Measurements from ENCODE around the gene GLDN. TPM values are rescaled to one million over a fixed set of nuclear protein-coding genes. Genes with fewer than 3 reads are reported as not detected.

Gene GLDN
- total RNA-seq, 4 donors from 2014 or later = 68.6 to 85.4 (median 79.3) TPM

DNA sequence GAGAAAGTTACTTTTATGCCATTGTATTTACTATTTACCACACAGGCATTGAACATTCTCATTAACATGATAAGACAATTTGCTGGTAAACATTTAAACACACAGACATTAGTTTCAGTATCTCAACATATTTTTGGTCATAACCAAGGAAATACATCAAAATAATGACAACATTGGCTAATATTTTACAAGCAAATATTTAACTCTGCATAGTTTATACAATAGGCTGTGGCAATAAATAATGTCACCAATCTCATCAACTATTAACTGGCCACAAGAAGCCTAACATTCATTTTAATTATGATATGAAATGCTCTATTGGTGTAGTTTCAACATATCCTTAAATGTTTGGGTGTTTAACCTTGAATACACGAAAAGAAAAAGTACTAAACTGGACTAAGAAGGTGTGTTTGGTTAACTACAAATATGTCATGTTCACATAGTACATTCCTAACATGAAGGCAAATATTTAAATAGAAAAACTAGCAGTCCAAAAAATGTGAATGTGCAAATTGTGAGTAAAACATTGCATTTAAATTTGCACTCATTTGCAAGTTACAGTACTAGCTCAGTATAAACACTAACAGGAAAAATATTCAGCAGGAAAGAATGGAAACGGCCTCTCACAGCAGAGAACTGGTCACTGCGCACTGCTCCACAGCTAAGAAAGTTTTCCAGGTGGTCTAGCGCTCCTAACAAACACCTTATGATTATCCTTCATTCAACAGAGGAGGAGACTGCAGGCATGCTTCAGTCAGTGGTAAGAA, 106.6 kb downstream of the GLDN start:
- DNase-seq (ENCODE audit: low spot score in 2 of 2) = no peak
- Histone ChIP-seq H3K27ac (no peak overlapping the region), H3K4me3 (no peak overlapping the region), H3K36me3 (peaks cover 0 to 87% (median 6%) of the 10 kb centered on the region in 3 donors), H3K9me3 (peaks cover 0 to 9% (median 0%) of the 10 kb centered on the region in 4 donors), H3K4me1 (no peaks in the 10 kb centered on the region), H3K27me3 (no peaks in the 10 kb centered on the region)
- no peak for TF ChIP-seq EP300 (IDR thresholded peaks at IDR 0.05)
- TF ChIP-seq, protein P1, sequence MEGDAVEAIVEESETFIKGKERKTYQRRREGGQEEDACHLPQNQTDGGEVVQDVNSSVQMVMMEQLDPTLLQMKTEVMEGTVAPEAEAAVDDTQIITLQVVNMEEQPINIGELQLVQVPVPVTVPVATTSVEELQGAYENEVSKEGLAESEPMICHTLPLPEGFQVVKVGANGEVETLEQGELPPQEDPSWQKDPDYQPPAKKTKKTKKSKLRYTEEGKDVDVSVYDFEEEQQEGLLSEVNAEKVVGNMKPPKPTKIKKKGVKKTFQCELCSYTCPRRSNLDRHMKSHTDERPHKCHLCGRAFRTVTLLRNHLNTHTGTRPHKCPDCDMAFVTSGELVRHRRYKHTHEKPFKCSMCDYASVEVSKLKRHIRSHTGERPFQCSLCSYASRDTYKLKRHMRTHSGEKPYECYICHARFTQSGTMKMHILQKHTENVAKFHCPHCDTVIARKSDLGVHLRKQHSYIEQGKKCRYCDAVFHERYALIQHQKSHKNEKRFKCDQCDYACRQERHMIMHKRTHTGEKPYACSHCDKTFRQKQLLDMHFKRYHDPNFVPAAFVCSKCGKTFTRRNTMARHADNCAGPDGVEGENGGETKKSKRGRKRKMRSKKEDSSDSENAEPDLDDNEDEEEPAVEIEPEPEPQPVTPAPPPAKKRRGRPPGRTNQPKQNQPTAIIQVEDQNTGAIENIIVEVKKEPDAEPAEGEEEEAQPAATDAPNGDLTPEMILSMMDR (IDR thresholded peaks at IDR 0.05) = no peak
- TF ChIP-seq POLR2A (IDR thresholded peaks at IDR 0.05) = no peak
- 93 to 97% methylated on average over 4 of the region's 4 CpGs for WGBS, 2 donors

DNA sequence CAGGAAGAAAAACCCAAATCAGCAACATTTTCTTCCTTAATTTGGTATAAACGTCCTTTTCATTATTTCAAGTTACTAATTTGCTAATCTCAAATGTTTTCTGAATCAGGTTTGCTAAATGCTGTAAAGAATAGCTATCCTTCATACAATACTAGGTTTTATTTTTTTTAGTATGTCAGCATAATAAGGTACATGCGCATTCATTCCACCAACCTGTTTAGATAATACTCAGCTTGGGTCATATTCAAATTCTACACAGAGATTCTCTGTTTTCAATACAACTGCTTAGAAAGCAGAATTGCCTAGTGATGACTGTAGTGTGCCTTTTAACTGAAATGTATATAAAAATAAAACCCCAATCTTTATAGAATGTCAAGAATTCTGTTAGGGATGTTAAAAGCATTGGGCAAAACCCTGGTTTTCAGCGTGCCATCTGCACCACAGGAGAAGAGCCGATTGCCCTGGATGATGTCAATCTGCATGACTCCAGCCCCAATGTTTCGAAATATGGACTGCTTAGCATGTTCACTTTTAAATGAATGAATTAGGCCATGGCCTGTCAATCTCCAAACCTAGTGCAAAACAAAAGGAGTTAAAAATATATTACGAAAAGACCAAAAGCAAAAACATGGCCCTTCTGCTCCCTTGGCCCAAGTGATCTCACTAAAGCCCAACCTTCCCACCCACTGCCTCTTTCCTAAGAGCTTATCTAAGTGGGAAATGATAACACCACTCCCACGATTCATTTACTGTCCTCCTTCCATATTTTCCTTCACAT, 107.4 kb downstream of the GLDN start:
- Histone ChIP-seq H3K27me3 (no peaks in the 10 kb centered on the region), H3K4me3 (no peak overlapping the region), H3K36me3 (peaks cover 0 to 93% (median 6%) of the 10 kb centered on the region in 3 donors), H3K9me3 (peaks cover 0 to 9% (median 0%) of the 10 kb centered on the region in 4 donors), H3K4me1 (no peaks in the 10 kb centered on the region), H3K27ac (no peak overlapping the region)
- 80 to 86% methylated on average over 7 of the region's 7 CpGs for WGBS, 2 donors
- DNase-seq (ENCODE audit: low spot score in 2 of 2) = no peak
- TF ChIP-seq POLR2A (IDR thresholded peaks at IDR 0.05) (no peak), EP300 (IDR thresholded peaks at IDR 0.05) (no peak)
- TF ChIP-seq, protein P1 (IDR thresholded peaks at IDR 0.05) = no peak

DNA sequence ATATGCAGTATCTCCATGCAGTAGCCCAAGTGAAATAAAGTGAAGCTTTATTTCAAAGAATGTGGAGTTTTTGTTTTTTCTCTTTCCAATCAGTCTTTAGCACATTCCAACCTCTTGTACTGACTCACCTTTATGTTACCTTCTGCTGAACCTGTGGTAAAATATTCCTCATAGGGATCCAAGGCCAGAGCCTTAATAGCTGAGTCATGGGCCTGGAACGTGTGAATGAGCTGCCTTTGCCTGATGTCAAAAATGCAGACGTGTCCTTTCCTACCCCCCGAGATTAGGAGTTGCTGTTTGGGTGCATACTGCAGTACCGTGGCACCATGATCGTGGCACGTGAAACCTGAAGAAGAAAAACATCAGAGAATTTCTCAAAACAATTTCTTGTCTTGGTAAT, 108.5 kb downstream of the GLDN start:
- DNase-seq (ENCODE audit: low spot score in 2 of 2) = no peak
- H3K4me1 ChIP-seq = no peaks in the 10 kb centered on the region
- no peaks in the 10 kb centered on the region for H3K27me3 ChIP-seq
- H3K36me3 ChIP-seq = peaks cover 0 to 100% (median 6%) of the 10 kb centered on the region in 3 donors
- H3K4me3 ChIP-seq = no peak overlapping the region
- H3K27ac ChIP-seq = no peak overlapping the region
- 85% methylated on average over 6 of the region's 6 CpGs for WGBS, 2 donors
- TF ChIP-seq POLR2A (IDR thresholded peaks at IDR 0.05) (no peak), EP300 (IDR thresholded peaks at IDR 0.05) (no peak)
- TF ChIP-seq, protein P1 (IDR thresholded peaks at IDR 0.05) = no peak
- peaks cover 0 to 5% (median 0%) of the 10 kb centered on the region in 4 donors for H3K9me3 ChIP-seq

Small RNA genes lying within 50 kb of the gene (small RNA-seq; reads per million reads assigned to genes)
- not detected for gene AC020891.4
- not detected for gene MIR7973-1

Other genes starting within 250 kb of the GLDN start
- 10 to 100 TPM in 2 of 4 donors, 1 to 10 TPM in 2; 3.7 to 12.5 (median 10.0) TPM for gene TNFAIP8L3, start 246.7 kb upstream of the GLDN start, total RNA-seq
- gene CYP19A1, start 3.1 kb upstream of the GLDN start, total RNA-seq = 100 to 1,000 TPM in 1 of 4 donors, 10 to 100 TPM in 2, 1 to 10 TPM in 1; 6.3 to 124 (median 15.6) TPM

All from tibial nerve (tissue), 4 donors.